ENCODE results near the gene TMOD2.

The TMOD2 gene

DNA sequence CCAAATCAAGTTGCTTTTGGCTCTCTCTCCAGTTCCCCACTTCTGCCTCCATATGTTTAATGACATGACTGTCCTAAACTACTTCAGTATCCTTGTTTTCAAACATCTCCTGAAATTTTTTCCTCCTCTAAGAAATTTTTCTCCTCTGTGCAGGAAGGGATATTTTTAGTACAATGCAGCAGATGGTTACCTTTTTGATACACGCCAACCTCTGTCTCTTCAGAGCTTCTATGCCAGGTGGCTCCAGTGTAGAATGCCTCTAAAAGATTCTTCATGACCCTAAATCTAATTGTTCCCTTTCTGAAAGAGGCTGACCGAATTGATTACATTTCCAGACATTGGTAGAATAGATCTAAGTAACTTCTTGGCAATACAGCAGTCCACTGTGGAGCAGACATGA lies 111.7 kb downstream of the TMOD2 start:
- DNase-seq = no peak

- DNase-seq = peak; percentile 29
Measured at GRCh38 chr15:51864408-51865056, 113.1 kb downstream of the TMOD2 start.

GRCh38 chr15:51865317-51865716 lies 113.9 kb downstream of the TMOD2 start:
- DNase-seq = no peak
